ENCODE measurements around the gene TNFRSF17.
"Not testable (repeated sequence)": the region's sequence is repeated elsewhere in the genome, so short reads cannot be mapped to it uniquely, and the experiment has no call there.

The TNFRSF17 gene

DNA sequence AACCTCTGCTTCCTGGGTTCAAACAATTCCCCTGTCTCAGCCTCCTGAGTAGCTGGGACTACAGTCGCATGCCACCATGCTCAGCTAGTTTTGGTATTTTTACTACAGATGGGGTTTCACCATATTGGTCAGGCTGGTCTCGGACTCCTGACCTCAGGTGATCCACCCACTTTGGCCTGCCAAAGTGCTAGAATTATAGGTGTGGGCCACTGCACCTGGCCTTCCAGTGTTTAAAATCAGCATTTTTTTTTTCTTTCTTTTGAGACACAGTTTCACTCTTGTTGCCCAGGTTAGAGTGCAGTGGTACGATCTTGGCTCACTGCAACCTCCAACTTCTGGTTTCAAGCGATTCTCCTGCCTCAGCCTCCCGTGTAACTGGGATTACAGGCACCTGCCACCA is 5.3 kb downstream of the TNFRSF17 start:
- not testable (repeated sequence) for DNase-seq (ENCODE audit: low read depth)

DNA sequence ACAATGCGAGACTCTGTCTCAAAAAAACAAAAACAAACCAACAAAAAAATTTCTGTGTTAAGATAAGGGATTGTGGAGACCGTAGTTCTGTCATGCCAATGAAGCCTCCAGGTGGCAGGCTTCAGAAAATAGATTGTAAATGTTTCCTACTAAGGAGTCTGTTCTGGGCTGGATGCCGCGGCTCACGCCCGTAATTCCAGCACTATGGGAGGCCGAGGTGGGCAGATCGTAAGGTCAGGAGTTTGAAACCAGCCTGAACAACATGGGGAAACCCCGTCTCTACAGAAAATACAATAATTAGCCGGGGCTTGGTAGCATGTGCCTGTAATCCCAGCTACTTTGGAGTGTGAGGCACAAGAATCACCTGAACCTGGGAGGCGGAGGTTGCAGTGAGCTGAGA is 7.1 kb downstream of the TNFRSF17 start:
- DNase-seq (ENCODE audit: low read depth): no peak

DNA sequence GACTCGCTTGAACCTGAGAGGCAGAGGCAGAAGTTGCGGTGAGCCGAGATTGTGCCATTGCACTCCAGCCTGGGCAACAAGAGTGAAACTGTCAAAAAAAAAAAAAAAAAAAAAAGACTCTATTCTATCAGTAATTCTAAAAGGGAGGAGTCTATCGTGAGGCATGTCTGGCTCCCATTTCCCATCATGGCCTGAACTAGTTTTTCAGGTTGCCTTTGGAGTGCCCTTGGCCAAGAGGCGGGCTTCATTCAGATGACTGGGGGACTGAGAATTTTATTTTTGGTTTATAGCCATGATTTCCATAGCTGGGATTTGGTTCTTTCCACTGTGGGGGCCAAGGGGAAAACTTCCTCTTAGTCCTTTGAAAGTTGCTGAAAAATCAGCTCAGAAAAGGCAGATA is 8.1 kb downstream of the TNFRSF17 start:
- DNase-seq (ENCODE audit: low read depth): no peak

DNA sequence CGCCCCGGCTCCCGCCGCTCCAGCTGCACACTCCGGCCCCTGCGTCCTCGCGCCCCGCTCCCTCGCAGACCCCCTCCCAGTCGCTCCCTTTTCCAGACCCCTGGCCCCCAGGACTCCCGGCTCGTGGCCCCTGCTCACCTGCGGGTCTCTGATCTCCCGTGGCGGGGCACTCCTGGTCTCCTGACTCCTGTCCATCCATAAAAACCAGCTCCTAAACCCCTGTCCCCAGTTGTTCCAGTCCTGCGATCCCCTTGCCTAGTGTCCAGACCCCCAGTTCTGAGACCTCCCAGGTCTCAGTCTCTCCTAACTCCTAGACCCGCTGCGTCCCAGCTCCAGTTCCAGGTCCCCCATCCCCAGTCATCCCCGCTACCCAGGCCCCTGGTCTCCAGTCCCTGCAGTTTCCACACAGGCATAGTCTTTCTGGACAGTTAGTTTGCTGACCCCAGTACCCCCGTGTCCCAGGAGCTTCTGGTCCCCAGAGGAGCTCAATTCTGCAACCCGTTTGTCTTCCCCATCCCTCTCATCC is 11.9 kb downstream of the TNFRSF17 start:
- no peak for DNase-seq (ENCODE audit: low read depth)

DNA sequence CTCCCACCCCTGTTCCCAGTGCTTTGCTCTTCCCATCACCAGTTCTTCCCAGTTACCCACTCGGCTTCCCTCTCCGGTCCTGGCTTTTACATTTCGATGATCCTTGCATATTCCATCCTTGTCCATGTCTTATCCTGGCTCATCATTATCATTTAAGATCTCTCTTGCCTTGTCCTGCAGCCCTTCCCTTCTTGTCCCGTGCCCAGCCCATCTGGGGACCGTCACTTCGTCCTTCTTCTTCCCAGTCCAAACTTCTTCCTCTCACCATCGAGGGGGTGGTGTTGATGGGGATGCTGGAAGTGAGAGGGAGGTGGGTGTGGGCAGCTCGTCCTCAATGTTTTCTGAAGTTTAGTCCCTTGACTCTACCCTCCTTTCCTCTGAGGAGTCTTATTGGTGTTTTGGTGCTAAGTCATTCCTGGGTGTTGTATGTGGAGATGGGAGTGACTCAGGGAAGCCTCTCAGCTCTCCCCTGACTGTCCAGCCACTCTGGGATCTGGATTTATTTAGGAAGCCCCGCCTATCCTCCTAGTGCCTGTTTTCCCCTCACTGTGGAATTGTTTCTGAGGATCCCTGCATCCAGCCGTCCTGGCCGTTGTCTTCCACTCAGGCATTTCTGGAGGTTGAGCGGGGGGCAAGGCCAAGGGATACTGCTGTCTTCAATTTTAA is 12.5 kb downstream of the TNFRSF17 start:
- no peak for DNase-seq (ENCODE audit: low read depth)

DNA sequence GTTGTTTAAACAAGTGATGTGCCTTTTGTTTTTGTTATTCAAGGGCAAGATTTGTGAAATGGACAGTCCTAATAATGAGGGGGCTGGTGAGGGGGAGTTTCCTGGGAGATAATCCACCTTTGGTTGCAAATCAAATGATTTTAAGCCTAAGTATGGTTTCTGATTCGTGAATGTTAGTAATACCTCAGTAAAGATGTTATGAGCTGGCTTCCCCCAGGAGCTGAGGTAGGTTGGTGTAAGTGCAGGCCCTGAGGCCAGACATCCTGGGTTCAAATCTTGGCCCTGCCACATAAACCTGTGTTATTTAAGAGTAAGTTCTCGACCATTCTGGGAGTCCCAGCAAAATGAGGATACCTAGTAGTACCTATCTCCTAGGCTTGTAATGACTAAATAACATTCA is 13.1 kb downstream of the TNFRSF17 start:
- no peak for DNase-seq (ENCODE audit: low read depth)

DNA sequence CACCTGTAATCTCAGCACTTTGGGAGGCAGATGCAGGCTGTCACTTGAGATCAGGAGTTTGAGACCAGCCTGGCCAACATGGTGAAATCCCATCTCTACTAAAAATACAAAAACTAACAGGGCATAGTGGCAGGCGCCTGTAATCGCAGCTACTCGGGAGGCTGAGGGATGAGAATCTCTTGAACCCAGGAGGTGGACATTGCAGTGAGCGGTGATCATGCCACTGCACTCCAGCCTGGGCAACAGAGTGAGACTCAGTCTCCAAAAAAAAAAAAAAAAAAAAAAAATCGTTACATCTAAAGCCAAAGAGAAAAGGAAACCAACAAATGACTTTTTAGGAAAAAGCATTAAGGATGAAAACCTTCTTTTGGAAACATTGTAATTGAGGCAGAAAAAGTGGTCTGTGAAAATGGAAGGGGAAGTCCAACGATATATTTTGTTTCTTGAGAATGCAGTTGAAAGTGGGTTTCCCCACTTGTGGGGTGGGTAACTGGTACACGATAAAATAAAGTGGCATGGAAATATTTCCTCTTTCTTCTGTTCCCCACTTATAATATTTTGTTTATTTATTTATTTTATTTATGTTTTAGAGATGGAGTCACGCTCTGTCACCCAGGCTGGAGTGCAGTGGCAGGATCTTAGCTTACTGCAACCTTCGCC is 14.1 kb downstream of the TNFRSF17 start:
- no peak for DNase-seq (ENCODE audit: low read depth)

DNA sequence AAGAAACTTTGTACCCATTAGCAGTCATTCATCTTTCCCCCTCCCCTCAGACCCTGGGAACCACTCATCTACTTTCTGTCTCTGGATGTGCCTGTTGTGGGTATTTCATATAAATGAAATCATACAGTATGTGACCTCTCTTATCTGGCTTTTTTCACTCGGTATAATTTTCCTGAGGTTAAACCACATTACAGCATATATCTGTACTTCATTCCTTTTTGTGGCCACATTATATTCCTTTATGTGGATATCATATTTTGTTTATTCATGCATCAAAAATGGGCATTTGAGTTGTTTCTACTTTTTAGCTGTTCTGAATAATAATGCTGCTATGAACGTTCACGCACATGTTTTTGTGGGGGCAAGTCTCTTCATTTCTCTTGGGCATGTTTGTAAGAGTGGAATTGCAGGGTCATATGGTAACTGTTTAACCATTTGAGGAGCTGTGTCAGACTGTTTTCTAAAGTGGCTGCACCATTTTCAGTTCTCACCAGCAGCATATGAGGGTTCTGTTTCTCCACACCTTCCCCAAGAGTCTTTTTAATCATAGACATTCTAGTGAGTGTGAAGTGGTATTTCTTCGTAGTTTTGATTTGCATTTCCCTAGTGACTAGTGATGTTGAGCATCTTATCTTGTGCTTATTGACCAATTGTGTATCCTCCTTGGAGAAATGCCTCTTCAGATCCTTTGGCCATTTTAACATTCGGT is 15.3 kb downstream of the TNFRSF17 start:
- DNase-seq (ENCODE audit: low read depth): no peak

DNA sequence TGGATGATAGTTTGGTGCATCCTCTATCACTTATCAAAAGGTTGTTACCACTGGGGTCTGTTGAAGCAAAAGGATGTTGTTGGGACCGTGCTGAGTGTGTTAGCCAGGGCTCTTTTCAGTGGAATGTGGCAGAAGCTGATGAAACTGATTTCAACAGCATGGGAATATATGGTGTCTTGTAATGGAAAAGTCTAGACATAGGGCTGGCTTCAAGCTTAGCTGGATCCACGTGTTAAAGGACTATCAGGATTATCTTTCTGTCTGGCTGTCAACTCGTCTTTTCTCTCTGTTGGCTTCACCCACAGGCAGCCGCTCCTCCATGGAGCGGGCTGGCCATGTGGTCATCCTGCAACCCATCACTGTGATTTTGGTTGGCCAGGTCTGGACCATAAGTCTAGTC is 20.2 kb downstream of the TNFRSF17 start:
- no peak for DNase-seq (ENCODE audit: low read depth)

DNA sequence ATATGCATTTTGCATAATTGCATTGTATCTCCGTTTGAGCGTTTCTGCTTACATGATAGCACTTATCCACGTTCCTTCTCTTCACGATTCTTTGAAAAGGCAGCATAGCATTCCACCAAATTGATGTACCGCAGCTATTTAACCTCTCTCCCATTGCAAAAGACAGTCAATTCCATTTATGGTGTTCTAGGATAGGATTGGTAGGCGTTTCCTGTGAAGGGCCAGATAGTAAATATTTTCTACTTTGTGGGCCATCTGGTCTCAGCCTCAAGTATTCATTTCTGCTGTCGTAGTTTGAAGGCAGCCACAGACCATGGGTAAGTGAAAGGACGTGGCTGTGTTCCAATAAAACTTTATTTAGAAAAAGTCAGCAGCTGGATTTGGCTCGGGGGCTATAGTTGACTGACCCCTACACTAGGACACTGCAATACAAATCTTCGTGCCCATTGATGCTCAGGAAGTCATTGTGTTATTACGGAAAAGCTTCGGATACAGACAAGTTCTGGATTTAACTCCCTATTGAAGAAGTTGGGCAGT is 21.6 kb downstream of the TNFRSF17 start:
- DNase-seq (ENCODE audit: low read depth): no peak

DNA sequence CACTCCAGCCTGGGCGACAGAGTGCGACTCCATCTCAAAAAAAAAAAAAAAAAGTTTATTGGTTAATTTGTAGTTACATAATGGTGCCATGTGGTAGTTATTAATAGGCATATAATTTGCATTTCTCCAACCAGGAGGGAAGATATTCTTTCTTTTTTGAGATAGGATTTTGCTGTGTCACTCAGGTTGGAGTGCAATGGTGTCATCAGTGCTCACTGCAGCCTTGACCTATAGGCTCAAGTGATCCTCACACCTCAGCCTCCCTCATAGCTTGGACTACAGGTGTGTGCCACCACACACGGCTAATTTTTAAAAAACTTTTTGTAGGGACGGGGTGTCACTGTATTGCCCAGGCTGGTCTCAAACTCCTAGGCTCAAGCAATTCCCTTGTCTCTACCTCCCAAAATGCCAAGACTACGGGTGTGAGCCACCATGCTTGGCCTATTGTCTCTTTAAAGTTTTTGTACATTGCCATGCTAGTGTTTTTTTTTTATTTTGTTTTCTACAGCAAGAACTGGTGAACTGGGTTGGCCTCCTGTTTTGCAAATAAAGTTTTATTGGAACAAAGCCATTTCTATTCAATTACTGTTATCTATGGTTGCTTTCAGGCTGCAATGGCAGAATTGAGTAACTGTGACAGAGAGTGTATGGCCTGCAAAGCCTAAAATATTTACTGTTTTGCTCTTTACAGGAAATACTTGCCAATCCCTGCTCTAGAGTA is 23.4 kb downstream of the TNFRSF17 start:
- no peak for DNase-seq (ENCODE audit: low read depth)

DNA sequence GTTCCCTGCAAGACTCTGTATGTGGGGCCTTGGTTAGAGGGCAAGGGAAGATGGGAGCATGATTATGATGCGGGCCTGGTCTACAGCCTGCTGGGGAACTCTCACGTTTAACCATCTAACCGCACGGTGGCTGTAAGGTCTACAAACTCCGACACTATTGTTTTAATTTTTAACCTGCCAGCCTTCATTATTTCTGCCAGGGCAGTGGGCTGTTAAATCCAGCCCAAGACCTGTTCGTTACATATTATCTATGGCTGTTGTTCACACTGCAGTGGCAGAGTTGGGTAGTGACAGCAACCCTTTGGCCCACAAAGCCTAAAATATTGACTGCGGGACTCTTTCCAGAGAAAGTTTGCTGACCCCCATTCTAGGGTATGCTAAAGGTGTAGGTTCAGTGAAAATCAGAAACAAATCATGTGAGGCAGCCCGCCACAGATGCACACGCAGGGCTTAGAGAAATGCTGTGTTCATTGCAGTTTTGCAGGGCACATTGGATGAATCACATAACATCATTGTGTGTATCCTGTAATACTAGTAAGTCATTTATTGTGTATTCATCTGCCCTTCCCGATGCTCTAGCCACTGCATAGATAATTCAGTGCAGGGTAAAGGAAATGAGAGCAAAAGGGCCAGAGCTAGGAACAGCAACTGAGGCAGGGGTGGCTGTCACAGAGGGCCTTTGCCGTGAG is 25.8 kb downstream of the TNFRSF17 start:
- no peak for DNase-seq (ENCODE audit: low read depth)

DNA sequence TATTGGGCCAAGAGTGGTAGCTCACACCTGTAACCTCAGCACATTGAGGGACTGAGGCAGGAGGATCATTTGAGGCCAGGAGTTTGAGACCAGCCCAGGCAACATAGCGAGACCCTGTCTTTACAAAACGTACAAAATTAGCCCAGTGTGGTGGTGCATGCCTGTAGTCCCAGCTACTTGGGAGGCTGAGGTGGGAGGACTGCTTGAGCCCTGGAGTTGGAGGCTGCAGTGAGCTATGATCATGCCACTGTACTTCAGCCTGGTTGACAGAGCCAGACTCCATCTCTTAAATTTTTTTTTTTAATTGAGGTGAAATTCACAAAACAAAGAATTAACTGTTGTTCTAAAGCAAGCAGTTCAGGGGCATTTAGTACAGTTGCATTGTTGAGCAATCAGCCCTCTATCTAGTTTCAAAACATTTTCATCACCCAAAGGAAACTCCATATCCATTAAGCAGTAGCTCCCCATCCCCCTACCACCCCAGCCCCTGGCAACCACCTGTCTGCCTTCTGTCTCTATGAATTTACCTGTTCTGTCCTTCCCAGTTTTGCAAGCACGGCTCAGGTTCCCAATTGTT is 27.1 kb downstream of the TNFRSF17 start:
- DNase-seq (ENCODE audit: low read depth): no peak

DNA sequence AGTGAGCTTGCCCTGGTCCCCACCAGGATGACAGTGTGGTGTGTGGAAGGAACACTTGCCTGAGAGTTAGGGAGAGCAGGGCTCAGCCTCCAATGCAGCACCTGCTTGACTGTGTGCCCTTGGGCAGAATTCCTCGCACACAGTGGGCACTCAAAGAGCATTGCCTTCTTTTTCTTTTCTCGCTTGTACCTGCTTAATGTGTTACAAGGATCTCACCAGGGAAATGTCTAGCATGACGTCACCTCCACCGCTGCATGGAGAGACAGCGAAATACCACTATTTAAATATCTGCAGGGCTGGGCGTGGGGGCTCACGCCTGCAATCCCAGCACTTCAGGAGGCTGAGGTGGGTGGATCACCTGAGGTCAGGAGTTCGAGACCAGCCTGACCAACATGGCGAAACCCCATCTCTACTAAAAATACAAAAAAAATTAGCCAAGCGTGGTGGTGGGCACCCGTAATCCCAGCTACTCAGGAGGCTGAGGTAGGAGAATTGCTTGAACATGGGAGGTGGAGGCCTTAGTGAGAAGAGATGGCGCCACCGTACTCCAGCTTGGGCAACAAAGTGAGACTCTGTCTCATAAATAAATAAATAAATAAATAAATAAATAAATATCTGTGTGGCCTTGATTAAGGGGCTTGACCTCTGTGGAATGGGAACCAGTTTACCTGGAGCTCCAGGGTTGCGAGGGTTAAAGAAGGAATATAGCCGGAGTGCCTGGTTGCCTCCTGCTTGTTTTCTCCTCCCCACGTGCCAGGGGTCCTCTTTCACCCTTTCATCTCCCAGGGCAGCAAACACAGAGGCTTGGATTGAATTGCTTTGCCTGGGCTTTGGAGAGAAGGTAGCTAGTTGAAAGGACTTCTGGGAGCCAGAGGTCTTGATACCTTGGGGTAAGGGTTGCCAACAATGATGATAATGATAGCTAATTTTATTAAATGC is 27.8 kb downstream of the TNFRSF17 start:
- no peak for DNase-seq (ENCODE audit: low read depth)

DNA sequence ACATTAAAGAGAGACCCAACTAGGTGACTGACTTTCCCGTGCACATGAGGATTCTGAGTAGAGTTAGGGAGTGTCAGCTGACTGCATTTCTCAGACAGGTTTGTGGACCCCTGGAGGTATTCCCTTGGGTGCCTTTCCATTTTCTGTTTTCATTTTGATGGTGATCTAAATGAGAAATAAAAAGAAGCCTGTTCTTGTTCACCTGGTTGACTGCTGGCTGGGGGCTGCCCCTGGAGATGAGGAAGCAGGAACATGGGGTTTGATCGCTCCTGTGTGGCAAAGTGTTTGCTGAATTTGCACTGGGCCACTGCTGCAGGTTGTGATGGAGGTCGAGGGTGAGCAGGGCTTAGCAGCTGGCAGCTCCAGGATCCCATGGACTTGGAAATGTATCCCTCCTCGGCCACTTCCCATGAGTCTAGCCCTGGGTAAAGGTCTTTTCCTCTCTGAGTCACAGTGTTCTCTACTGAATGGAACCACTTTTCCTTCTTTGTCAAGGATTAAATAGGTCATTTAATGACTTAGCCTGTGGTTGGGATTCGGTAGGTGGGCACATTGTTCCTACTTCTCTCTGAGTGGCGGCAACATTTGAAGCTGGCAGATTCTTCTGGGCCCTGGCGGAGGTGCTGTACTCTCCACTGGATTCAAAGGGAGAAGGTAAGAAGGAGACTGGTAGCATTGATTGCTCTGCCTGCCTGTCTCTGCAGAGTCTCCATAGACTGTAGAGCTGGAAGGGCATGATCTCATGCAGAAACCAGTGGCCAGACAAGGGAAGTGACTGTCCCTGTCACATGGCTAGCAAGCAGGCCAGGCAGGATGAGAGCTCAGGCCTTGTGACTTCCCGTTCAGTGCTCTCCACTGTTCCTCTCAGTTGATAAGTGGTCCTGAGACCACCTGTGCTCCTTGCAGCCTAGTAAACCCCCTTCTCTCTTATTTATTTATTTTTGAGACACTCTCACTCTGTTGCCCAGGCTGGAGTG is 29.4 kb downstream of the TNFRSF17 start:
- no peak for DNase-seq (ENCODE audit: low read depth)

DNA sequence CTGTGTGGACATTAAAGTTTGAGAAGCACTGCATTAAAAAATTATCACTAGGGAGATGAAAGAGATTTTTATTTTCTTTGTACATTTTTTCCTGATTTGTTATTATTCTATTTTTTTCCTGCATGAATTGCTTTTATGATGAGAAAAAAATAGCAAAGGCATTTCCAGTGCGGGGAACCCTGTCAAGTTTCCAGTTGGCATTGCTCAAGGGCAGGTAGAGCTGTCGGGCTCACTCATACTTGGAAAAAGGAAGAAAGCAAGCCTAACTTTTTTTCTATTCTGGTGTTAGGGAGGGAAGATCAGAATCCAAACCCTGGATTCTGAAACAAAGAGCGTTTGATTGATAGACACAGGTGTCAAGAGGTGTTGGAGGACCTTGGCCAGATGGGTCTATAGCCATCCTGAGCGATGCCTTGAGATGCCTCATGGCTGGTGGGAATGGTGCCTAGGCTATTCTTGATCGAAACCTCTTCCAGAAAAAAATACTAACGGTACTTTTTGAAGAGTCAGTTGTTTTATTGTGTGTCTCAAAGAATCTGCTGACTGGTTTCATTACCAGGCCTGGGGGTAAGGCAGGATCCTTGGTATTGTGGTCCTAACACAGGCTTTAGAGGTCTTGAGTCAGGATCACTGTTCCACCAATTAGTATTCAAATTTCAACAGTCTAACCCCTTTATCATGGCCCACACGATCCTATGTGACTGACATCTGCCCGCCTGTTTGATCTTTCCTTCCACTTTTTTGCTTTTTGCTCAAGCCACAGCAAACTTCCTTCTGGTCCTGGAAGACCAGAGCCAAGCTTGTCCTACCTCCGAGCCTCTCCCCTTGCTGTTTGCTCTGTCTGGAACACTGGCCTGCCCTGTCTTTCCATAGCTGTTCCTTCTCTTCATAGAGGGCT is 31.7 kb downstream of the TNFRSF17 start:
- DNase-seq (ENCODE audit: low read depth): no peak

DNA sequence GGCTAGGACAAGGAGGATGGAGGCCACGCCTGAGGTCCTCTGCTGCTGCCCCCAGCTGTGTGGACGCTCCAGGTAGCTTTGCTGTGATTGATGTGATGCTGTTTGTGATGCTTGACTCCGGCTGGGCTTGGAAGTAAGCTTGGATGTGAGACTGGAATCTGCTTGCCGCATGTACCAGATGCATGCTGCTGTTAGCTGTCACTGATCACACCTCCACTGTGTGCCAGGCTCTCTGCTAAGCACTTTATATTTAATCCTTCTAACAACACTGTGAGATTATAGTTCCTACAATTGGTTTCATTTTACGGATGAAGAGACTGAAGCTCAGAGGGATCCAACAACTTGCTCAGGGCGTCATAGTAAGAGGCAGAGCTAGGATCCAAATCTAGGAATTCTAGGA is 35.0 kb downstream of the TNFRSF17 start:
- DNase-seq (ENCODE audit: low read depth): no peak
